HCT116 (cell line): ENCODE data around the gene RGS11.

Experiments
- CTCF ChIP-seq, 3 experiments: fragments of 200-600 bp in 1 of 3; sonication (generic) in 1 of 3; IDR thresholded peaks in 2 of 3; conservative IDR thresholded peaks in 1 of 3; 2 replicates each; pipeline ENCODE4 v1.5.1; 2012 to 2017; ENCODE audit warnings: low read depth in 2 of 3, low read length in 2 of 3, antibody characterized with exemption in 1 of 3, borderline replicate concordance in 1 of 3, control low read depth in 1 of 3, mild to moderate bottlenecking in 1 of 3, mixed read lengths in 1 of 3, mixed run types in 1 of 3, moderate library complexity in 1 of 3; ENCODE audit not compliant: insufficient read depth in 1 of 3
- EGR1 ChIP-seq: IDR thresholded peaks from 2 replicates; pipeline ENCODE4 v1.6.1; 2012; ENCODE audit warnings: low read depth
- FOSL1 ChIP-seq: IDR thresholded peaks from 2 replicates; pipeline ENCODE4 v1.6.1; 2012; ENCODE audit warnings: low read depth
- POLR2A ChIP-seq: IDR thresholded peaks from 2 replicates; pipeline ENCODE4 v1.7.0; 2011; ENCODE audit warnings: borderline replicate concordance; ENCODE audit not compliant: insufficient read depth, insufficient read length; ENCODE audit errors: extremely low read depth

GRCh38 chr16:266258-267164, 9.2 kb downstream of the RGS11 start:
- TF ChIP-seq CTCF (IDR thresholded peaks at IDR 0.05 in 2 of 3, conservative IDR thresholded peaks at IDR 0.05 in 1 of 3; ENCODE audit: borderline replicate concordance in 1 of 3, insufficient read depth in 1 of 3, low read depth in 2 of 3, low read length in 2 of 3): no peak
- TF ChIP-seq EGR1: no peak
- no peak for TF ChIP-seq FOSL1
- no peak for TF ChIP-seq POLR2A
